K562 (cell line): ENCODE results near the gene KRT14. TPM values are rescaled to one million over a fixed set of nuclear protein-coding genes. Genes with fewer than 3 reads are reported as not detected.
A peak's percentile ranks its signal among the peaks of the same experiment; 100 is the strongest.
"Not testable (repeated sequence)": the region's sequence is repeated elsewhere in the genome, so short reads cannot be mapped to it uniquely, and the experiment has no call there.

Experiments
- ATAC-seq: fragments of 200-7000 bp; cut with Tn5 transposase; 3 replicates; pipeline ENCODE4 v1.9.1; 2020; ENCODE audit warnings: moderate library complexity
- BruUV-seq: library from RNA; stranded (reverse); fragments of 400-500 nt; replicated peaks from 2 replicates; lab custom pipeline; 2021; lab: Mats Ljungman, UMichigan
- CTCF ChIA-PET: fragments of 300-600 bp; formaldehyde crosslinking; extraction: SDS; loops from one replicate; lab custom pipeline; 2021; ENCODE audit warnings: low intra/inter-chr PET ratio; lab: Yijun Ruan, JAX
- POLR2A ChIA-PET: fragments of 300-600, 350-650 bp; sonication (Branson Sonifier 250); formaldehyde crosslinking; extraction: SDS; loops from one replicate; lab custom pipeline; 2021; ENCODE audit warnings: antibody characterized with exemption, inconsistent platforms; lab: Yijun Ruan, JAX
- DNase-seq, 4 experiments: peaks; one replicate each; pipeline versions ENCODE4 v3.0.0 to v3.0.0-alpha.2; 2011 to 2018; ENCODE audit warnings: low spot score in 3 of 4, mixed read lengths in 3 of 4; ENCODE audit errors: extremely low read depth in 1 of 4
- FAIRE-seq: peaks from 2 replicates; lab custom pipeline; 2011; peaks lifted over from hg19 to GRCh38; lab: Jason Lieb, UNC
- H2AFZ ChIP-seq: 2 replicates; pipeline ENCODE4 v1.6.0; 2011; ENCODE audit warnings: low read depth, low read length, control low read depth, inconsistent platforms
- H3K27ac ChIP-seq: fragments of 200-600 bp; 3 replicates; pipeline ENCODE4 v1.8.0; 2011; ENCODE audit warnings: low read depth, mild to moderate bottlenecking, control low read depth, inconsistent platforms, low read length, moderate library complexity, mixed read lengths; ENCODE audit errors: extremely low read depth
- H3K27me3 ChIP-seq, 2 experiments: fragments of 300-600 bp in 1 of 2; 2 replicates in 1 of 2; 3 replicates in 1 of 2; pipeline versions ENCODE4 v1.6.0 to v1.8.0; 2011; ENCODE audit warnings: inconsistent platforms in 2 of 2, low read length in 2 of 2, mild to moderate bottlenecking in 1 of 2, mixed read lengths in 1 of 2, moderate library complexity in 1 of 2; ENCODE audit not compliant: control insufficient read depth in 2 of 2, insufficient read depth in 2 of 2
- H3K36me3 ChIP-seq: fragments of 300-600 bp; 3 replicates; pipeline ENCODE4 v1.8.0; 2011; ENCODE audit warnings: mild to moderate bottlenecking, low read length, inconsistent platforms; ENCODE audit not compliant: control insufficient read depth, insufficient read depth
- H3K4me1 ChIP-seq, 2 experiments: fragments of 200-600 bp in 1 of 2; replicated peaks in 1 of 2; 2 replicates in 1 of 2; 3 replicates in 1 of 2; pipeline versions ENCODE4 v1.5.1 to v1.8.0; 2011; ENCODE audit warnings: inconsistent platforms in 2 of 2, low read length in 2 of 2, mild to moderate bottlenecking in 1 of 2, mixed read lengths in 1 of 2, moderate library complexity in 1 of 2; ENCODE audit not compliant: control insufficient read depth in 2 of 2, insufficient read depth in 2 of 2
- H3K4me2 ChIP-seq: 2 replicates; pipeline ENCODE4 v1.6.1; 2011; ENCODE audit warnings: low read length, control low read depth, inconsistent platforms, mixed read lengths; ENCODE audit not compliant: insufficient read depth
- H3K4me3 ChIP-seq: fragments of 200-600 bp; sonication (generic), shearing (Covaris generic); 2 replicates; pipeline ENCODE4 v1.5.1; 2016; ENCODE audit warnings: control low read depth, inconsistent platforms
- H3K79me2 ChIP-seq: fragments of 200-600 bp; 3 replicates; pipeline ENCODE4 v1.8.0; 2011; ENCODE audit warnings: low read length, inconsistent platforms; ENCODE audit not compliant: control insufficient read depth, insufficient read depth
- H3K9ac ChIP-seq, 2 experiments: 2 replicates each; pipeline versions ENCODE4 v1.6.0 to v1.6.1; 2011; ENCODE audit warnings: low read depth in 2 of 2, low read length in 2 of 2, control low read depth in 1 of 2, inconsistent platforms in 1 of 2, mild to moderate bottlenecking in 1 of 2, mixed read lengths in 1 of 2; ENCODE audit not compliant: insufficient read depth in 1 of 2
- H3K9me1 ChIP-seq: one replicate; pipeline ENCODE4 v1.6.0; 2011; ENCODE audit warnings: inconsistent platforms, mild to moderate bottlenecking, low read length, moderate library complexity; ENCODE audit not compliant: control insufficient read depth, insufficient read depth
- H3K9me3 ChIP-seq: replicated peaks from 2 replicates; pipeline ENCODE4 v1.5.1; 2011; ENCODE audit warnings: low read depth, low read length, inconsistent platforms; ENCODE audit not compliant: control insufficient read depth, insufficient read depth
- H4K20me1 ChIP-seq: replicated peaks from 2 replicates; pipeline ENCODE4 v1.6.1; 2011; ENCODE audit warnings: low read length, inconsistent platforms, mixed read lengths; ENCODE audit not compliant: control insufficient read depth, insufficient read depth
- CBFA2T2 ChIP-seq: fragments of 450-650 bp; conservative IDR thresholded peaks from 2 replicates; pipeline ENCODE4 v1.6.1; 2017; ENCODE audit warnings: mild to moderate bottlenecking
- DACH1 ChIP-seq: fragments of 450-650 bp; IDR thresholded peaks from 2 replicates; pipeline ENCODE4 v1.6.1; 2018; ENCODE audit not compliant: partially characterized antibody
- E2F4 ChIP-seq: sonication (generic); formaldehyde crosslinking; IDR thresholded peaks from 2 replicates; pipeline ENCODE4 v1.8.0; 2022; ENCODE audit warnings: mild to moderate bottlenecking, low read depth, missing genetic modification reagents
- FOSL1 ChIP-seq: fragments of 200-800 bp; sonication (Bioruptor generic); conservative IDR thresholded peaks from 2 replicates; pipeline ENCODE4 v1.6.1; 2016; ENCODE audit warnings: missing genetic modification characterization, missing compliant biosample characterization
- KHSRP ChIP-seq: fragments of 450-650 bp; IDR thresholded peaks from 2 replicates; pipeline ENCODE4 v1.6.1; 2017
- MLLT1 ChIP-seq, 2 experiments: fragments of 450-650 bp; IDR thresholded peaks; 2 replicates each; pipeline ENCODE4 v1.6.1; 2016
- PHTF2 ChIP-seq: fragments of 250-450 bp; sonication (Bioruptor Pico); IDR thresholded peaks from 2 replicates; pipeline ENCODE4 v1.5.0; 2021; ENCODE audit warnings: mild to moderate bottlenecking
- SLC30A9 ChIP-seq: fragments of 250-450 bp; sonication (Bioruptor Pico); IDR thresholded peaks from 2 replicates; pipeline ENCODE4 v1.8.0; 2022; ENCODE audit warnings: mild to moderate bottlenecking, moderate library complexity
- TBP ChIP-seq: optimal IDR thresholded peaks from 2 replicates; pipeline ENCODE3; 2011; ENCODE audit warnings: low read depth, low read length, improper control_type of control experiment
- YBX1 ChIP-seq: fragments of 450-650 bp; IDR thresholded peaks from 2 replicates; pipeline ENCODE4 v1.7.1; 2016; ENCODE audit warnings: mild to moderate bottlenecking
- WGBS: fragments of 100-300 bp; shearing (Covaris generic); methylation state at CpG from one replicate; pipeline ENCODE4 v1.1.6; 2016; ENCODE audit warnings: low coverage, mixed read lengths; ENCODE audit not compliant: insufficient coverage; ENCODE audit errors: missing lambda C conversion rate; 5-methylcytosine and 5-hydroxymethylcytosine counted together
- in situ Hi-C: fragments of 300-500 bp; cut with MboI; formaldehyde crosslinking; loops from 4 replicates; pipeline ENCODE4 v1.15.0; 2018; ENCODE audit warnings: inconsistent platforms, mixed read lengths
- intact Hi-C: fragments of 100-400 bp; cut with micrococcal nuclease; formaldehyde crosslinking; loops from 2 replicates; pipeline ENCODE4 v1.14.2; 2022
- polyA plus RNA-seq, 8 experiments: library from polyadenylated mRNA; depleted of rRNA in 4 of 8; stranded (reverse) in 5 of 8; unstranded in 3 of 8; fragments of >200 nt; fragmentation: Nextera tagmentation in 2 of 8; fragmentation: Illumina TruSeq in 1 of 8; extraction: Ambion mirVana in 2 of 8; extraction: Trizol in 1 of 8; gene quantifications; 2 replicates each; pipeline versions ENCODE4 v1.2.1 to v1.2.3, GENCODE V29; 2011 to 2014; ENCODE audit warnings: inconsistent platforms in 1 of 8, missing spikeins in 1 of 8
- total RNA-seq, 7 experiments: library from RNA; depleted of rRNA in 6 of 7; stranded (reverse); fragments of >200 nt in 6 of 7; fragmentation: Illumina TruSeq in 2 of 7; extraction: Trizol in 2 of 7; gene quantifications; 2 replicates each; pipeline versions ENCODE4 v1.2.1 to v1.2.3, GENCODE V29; 2011 to 2021; ENCODE audit warnings: low replicate concordance in 1 of 7

KRT14 gene
- total and polyA plus RNA-seq, 9 of the 15 experiments (the other 6 are each of a cell fraction or from before 2014, with no cell fraction given), result 0.22 TPM; not detected in 8

DNA sequence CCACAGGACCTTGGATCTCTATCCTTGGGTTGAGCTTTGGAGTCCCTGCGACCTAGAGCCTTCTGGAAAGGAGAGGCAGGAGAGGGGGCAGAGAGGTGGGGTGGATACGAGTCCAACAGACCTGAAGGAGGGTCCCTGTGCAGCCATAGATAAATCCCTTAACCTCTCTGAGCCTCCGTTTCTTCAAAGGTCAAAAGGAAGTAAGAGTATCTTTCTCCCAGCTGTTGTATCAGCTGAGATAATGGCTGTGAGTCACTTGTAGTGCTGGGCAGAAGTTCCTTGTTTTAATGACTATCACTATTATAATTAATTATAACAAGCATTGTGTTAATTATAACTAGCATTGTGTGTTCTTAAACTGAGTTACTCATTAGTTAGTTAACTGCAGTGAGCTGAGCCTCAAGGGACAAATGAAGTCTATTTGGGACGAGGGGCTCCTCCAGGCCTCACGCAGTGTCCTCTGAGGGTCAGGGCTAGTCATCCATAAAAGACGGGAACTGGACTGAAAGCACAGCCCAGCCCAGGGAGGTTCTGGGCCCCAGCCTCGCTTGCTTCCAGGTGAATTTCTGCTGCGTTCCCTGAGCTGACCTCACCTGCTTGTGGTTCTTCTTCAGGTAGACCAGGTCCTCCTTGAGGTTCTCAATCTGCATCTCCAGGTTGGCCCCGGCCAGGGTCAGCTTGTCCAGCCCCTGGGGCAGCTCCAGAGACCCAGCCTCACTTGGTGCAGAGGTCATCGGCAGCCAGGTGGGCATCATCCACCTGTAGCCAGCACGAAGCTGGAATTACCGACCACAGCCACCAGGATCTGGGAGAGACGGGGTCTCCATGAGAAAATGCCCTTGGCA lies 43.4 kb upstream of the KRT14 start (continued):
- TF ChIP-seq MLLT1 (IDR thresholded peaks at IDR 0.05), result no peak
- peak; percentile 80 for TF ChIP-seq FOSL1 (tag)
- no peak for TF ChIP-seq SLC30A9
- peak; percentile 34; the same call in 1 of the 2 replicates for TF ChIP-seq CBFA2T2
- TF ChIP-seq KHSRP, result no peak
- TF ChIP-seq DACH1, result peak; percentile 41

DNA sequence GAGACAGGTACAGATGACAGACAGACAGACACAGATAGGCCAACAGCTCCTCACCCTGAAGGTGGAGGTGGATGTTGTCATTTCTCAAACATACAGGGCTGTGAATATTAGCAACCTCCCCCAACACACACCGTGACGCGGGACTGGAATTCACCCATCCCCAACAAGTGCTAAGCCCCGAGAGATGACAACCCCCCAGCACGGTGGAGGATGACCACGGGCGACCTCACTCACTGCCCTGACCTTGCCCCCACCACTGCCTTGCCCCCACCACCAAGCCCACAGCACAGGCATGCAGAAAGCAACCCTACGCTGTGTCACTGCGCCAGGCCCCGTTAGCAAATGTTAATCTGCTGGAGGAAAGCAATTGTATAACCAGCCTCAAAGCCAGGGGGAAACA lies 42.6 kb upstream of the KRT14 start:
- Histone ChIP-seq H3K79me2 (no peaks in the 10 kb centered on the region), H3K27ac (no peak overlapping the region), H3K9ac (no peak overlapping the region), H3K4me2 (no peak overlapping the region), H3K27me3 (peaks cover 0 to 26% of the 10 kb centered on the region in 2 experiments; a peak in 2 of 5 replicates), H3K9me3 (no peaks in the 10 kb centered on the region), H3K36me3 (no peaks in the 10 kb centered on the region), H3K4me1 (peaks cover 3 to 26% of the 10 kb centered on the region in 2 experiments; a peak in 3 of 5 replicates), H3K9me1 (no peaks in the 10 kb centered on the region), H4K20me1 (peaks cover 5% of the 10 kb centered on the region; the same call in 1 of the 2 replicates), H3K4me3 (no peak overlapping the region), H2AFZ (no peak overlapping the region)
- BruUV-seq, result no TSS peak
- no peak for TF ChIP-seq E2F4 (CRISPR knock-in tag)
- no peak for TF ChIP-seq TBP
- TF ChIP-seq PHTF2, result no peak
- no peak for TF ChIP-seq YBX1
- in situ Hi-C loops (no loop called here), intact Hi-C loops (no loop called here)
- FAIRE-seq, result no peak
- no peak for DNase-seq
- ChIA-PET CTCF (no interaction called here), POLR2A (interaction anchor here (0.5 kb wide), 1 partner anchor 99 kb away, joined by 3 read pairs; no protein-coding TSS in a partner anchor)
- 12% methylated on average over 9 of the region's 10 CpGs for whole genome bisulfite sequencing
- no peak for ATAC-seq

GRCh38 chr17:41628621-41629255 lies 42.0 kb upstream of the KRT14 start:
- CTCF ChIA-PET, BruUV-seq, FAIRE-seq: not testable (repeated sequence)

More at GRCh38 chr17:41628621-41629255, 42.0 kb upstream of the KRT14 start:
- ATAC-seq, H3K9me3 ChIP-seq, H3K36me3 ChIP-seq, in situ Hi-C loops, H3K4me2 ChIP-seq, H4K20me1 ChIP-seq, H2AFZ ChIP-seq, DNase-seq, intact Hi-C loops, H3K79me2 ChIP-seq, H3K9me1 ChIP-seq, H3K4me3 ChIP-seq, H3K9ac ChIP-seq, H3K27ac ChIP-seq: not testable (repeated sequence)
- POLR2A ChIA-PET, result interaction anchor here (0.5 to 0.6 kb wide), 2 partner anchors 98 to 112 kb away, joined by 3 read pairs; no protein-coding TSS in a partner anchor
- Histone ChIP-seq H3K4me1 (peaks cover 3 to 30% of the 10 kb centered on the region in 2 experiments; a peak in 3 of 5 replicates), H3K27me3 (peaks cover 0 to 31% of the 10 kb centered on the region in 2 experiments; a peak in 2 of 5 replicates)
- 17% methylated on average over 11 of the region's 11 CpGs for WGBS
